Right renal cortex interstitium (tissue), 3 donors: ENCODE measurements around the gene PAXIP1. TPM values are rescaled to one million over a fixed set of nuclear protein-coding genes. Genes with fewer than 3 reads are reported as not detected.

ENCODE experiments used
- polyA plus RNA-seq, 3 donors: library from polyadenylated mRNA; unstranded; fragments of 120-200 nt; gene quantifications; one replicate each; pipeline ENCODE4 v1.2.1, GENCODE V29; 2013; ENCODE audit not compliant: insufficient read length in 3 of 3

PAXIP1 gene
- polyA plus RNA-seq, 3 donors, result 19.6 to 24.9 (median 21.3) TPM

Other genes with a start within 250 kb of the PAXIP1 start
- not detected for gene HTR5A, start 67.2 kb upstream of the PAXIP1 start, polyA plus RNA-seq